GM12873 (cell line): ENCODE data around the gene FBP2.

Experiments
- CTCF ChIP-seq: IDR thresholded peaks from 2 replicates; pipeline ENCODE4 v1.5.1; 2012; ENCODE audit warnings: low read depth, mild to moderate bottlenecking, moderate library complexity, low read length, control low read depth; ENCODE audit not compliant: insufficient read depth; ENCODE audit errors: missing control alignments

Gene FBP2

GRCh38 chr9:94606646-94607422, 13.2 kb upstream of the FBP2 start:
- TF ChIP-seq CTCF = no peak

GRCh38 chr9:94603259-94604160, 9.9 kb upstream of the FBP2 start:
- peak; percentile 88 for TF ChIP-seq CTCF

GRCh38 chr9:94602666-94603065, 9.0 kb upstream of the FBP2 start:
- no peak for TF ChIP-seq CTCF

- TF ChIP-seq CTCF = no peak
Measured at GRCh38 chr9:94600715-94601114, 7.1 kb upstream of the FBP2 start.

GRCh38 chr9:94600258-94600657, 6.6 kb upstream of the FBP2 start:
- TF ChIP-seq CTCF = no peak

- no peak for TF ChIP-seq CTCF
Measured at GRCh38 chr9:94599102-94599501, 5.5 kb upstream of the FBP2 start.

- no peak for TF ChIP-seq CTCF
Measured at GRCh38 chr9:94591876-94592275, 1.7 kb downstream of the FBP2 start.
